Breast epithelium (tissue), 3 donors: ENCODE measurements around the gene LAMTOR2.

Source experiments
- CTCF ChIP-seq, 3 donors: fragments of 450-650 bp; IDR thresholded peaks; one replicate each; pipeline ENCODE4 v1.5.1; 2016 to 2017; ENCODE audit warnings: antibody characterized with exemption in 3 of 3, mild to moderate bottlenecking in 3 of 3, moderate library complexity in 3 of 3
- POLR2A ChIP-seq: fragments of 450-650 bp; IDR thresholded peaks from one replicate; pipeline ENCODE4 v1.6.1; 2016; ENCODE audit warnings: antibody characterized with exemption, mild to moderate bottlenecking, moderate library complexity
- POLR2AphosphoS5 ChIP-seq, 3 donors: sonication (generic); formaldehyde crosslinking; IDR thresholded peaks; one replicate each; pipeline ENCODE4 v1.6.1; 2017; ENCODE audit warnings: antibody characterized with exemption in 3 of 3

- TF ChIP-seq CTCF (IDR thresholded peaks at IDR 0.05) (peak; percentile 93 to 98 (median 98)), POLR2A (no peak), POLR2AphosphoS5 (IDR thresholded peaks at IDR 0.05) (peak; percentile 63 to 74 (median 67))
Measured at GRCh38 chr1:156096640-156097391, 42.2 kb downstream of the LAMTOR2 start.
